Mammary epithelial cell (primary cell): ENCODE measurements around the gene ERBB4.

ENCODE experiments used
- EZH2 ChIP-seq: IDR thresholded peaks from 2 replicates; pipeline ENCODE4 v1.6.1; 2012; ENCODE audit warnings: low read length, inconsistent platforms, borderline replicate concordance
- TF ChIP-seq, protein P1 (sequence below), 2 donors: IDR thresholded peaks in 1 of 2; conservative IDR thresholded peaks in 1 of 2; 2 replicates each; pipeline ENCODE4 v1.5.1; 2011 to 2012; ENCODE audit warnings: inconsistent platforms in 2 of 2, low read length in 2 of 2, mild to moderate bottlenecking in 2 of 2, control low read depth in 1 of 2, low read depth in 1 of 2; ENCODE audit not compliant: insufficient read depth in 1 of 2; ENCODE audit errors: extremely low read depth in 1 of 2

GRCh38 chr2:211516537-211516936 lies 1022.1 kb downstream of the ERBB4 start:
- TF ChIP-seq, protein P1, sequence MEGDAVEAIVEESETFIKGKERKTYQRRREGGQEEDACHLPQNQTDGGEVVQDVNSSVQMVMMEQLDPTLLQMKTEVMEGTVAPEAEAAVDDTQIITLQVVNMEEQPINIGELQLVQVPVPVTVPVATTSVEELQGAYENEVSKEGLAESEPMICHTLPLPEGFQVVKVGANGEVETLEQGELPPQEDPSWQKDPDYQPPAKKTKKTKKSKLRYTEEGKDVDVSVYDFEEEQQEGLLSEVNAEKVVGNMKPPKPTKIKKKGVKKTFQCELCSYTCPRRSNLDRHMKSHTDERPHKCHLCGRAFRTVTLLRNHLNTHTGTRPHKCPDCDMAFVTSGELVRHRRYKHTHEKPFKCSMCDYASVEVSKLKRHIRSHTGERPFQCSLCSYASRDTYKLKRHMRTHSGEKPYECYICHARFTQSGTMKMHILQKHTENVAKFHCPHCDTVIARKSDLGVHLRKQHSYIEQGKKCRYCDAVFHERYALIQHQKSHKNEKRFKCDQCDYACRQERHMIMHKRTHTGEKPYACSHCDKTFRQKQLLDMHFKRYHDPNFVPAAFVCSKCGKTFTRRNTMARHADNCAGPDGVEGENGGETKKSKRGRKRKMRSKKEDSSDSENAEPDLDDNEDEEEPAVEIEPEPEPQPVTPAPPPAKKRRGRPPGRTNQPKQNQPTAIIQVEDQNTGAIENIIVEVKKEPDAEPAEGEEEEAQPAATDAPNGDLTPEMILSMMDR (conservative IDR thresholded peaks at IDR 0.05 in 1 of 2, IDR thresholded peaks at IDR 0.05 in 1 of 2; ENCODE audit: extremely low read depth in 1 of 2, insufficient read depth in 1 of 2, low read depth in 1 of 2, low read length in 2 of 2), result no peak
- no peak for TF ChIP-seq EZH2
